Activated T-cell treated with anti-CD3 and anti-CD28 coated beads, Interleukin-2, amount 50 U/mL, for 1 hour (primary cell): ENCODE results near the gene NT5M.
A peak's percentile ranks its signal among the peaks of the same experiment; 100 is the strongest.

Source experiments
- DNase-seq: peaks from one replicate; pipeline ENCODE4 v3.0.0-alpha.2; 2020

The NT5M gene

DNA sequence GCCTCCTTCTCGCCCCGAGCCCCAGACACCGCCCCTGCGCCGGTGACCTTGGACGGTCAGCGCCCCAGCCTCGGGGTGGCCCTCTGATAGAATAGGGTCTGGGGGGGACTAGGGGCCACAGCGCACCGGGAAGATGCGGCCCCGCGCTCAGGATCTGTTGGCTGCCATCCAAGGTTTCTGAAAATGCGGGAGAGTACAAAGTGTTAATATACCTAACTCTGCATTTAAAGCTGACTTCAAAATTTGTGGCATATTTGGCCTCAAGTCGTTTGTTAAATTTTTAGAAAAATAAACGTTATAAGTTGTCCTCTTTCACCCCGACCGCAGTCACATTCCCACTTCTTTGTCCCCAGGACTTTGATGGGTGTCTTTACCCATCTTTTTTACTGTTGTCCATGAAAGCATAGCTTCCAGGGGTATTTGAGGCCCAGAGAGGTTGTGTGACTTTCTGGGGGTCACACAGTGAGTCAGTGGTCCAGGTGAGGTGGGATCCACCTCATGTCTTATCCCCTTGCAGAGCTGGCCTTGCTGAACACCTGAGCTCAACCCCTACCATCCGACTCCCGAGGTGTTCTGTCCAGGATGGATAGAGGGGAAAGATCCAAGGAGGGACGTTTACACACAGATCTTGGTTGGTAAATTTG is 796 bp downstream of the NT5M start:
- DNase-seq: no peak

DNA sequence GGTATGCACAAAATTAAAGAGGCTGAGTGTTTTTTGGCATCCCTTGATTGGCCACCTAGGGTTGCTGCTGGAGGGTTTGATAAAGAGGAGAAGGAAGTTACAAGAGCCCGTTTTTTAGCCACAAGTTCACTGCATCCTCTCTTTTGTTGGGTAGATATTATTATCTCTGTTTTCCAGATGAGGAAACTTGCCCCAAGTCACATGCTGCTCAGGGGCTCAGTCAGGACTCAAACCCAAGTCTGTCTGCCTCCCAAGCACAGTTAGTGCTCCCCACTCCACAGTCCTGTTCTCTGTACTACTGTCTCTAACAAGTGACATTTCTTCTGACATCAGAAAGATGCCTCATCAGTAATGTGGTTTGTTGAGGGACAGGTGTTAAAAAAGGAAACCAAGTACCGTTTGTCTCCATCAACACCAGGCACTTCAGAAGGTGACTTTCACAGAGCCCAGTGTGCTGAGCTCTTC is 1.4 kb downstream of the NT5M start:
- DNase-seq: peak; percentile 25

DNA sequence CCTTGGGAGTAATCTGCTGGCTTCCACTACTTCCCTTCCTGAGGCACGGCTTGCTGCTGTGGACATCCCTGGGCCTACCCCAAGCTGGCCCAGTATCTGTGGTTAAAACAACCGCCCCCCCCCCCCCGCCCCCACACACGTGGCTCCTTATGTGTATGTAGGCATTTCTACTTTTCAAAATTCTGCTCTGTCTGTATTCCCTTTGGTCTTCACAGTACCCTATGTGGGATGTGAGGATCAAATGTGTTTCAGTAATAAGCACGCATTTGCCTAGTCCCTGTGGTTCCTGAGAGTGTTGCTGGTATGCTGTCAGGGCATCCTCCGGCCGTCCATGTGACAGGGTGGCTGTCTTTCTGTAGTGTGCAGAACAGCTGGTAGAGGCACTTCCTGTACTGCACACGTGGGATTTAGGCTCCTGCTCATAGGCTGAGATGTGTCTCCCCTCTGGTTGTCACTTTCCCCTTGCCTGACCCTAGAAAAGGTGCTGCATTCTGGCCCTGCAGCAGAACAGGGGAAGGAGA is 2.2 kb downstream of the NT5M start:
- peak; percentile 40 for DNase-seq

DNA sequence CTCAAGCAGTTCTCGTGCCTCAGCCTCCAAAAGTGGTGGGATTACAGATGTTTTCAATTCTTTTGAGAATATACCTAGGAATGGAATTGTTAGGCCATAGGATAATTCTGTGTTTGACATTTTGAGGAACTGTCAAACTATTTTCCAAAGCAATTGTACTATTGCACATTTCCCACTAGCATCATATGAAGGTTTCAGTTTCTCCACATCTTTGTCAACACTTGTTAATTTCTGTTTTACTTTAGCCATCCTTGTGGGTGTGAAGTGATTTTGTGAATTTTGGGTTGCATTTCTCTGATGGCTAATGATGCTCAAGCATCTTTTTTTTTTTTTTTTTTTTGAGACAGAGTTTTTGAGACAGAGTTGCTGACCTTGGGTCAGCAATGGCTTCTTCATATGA is 6.2 kb downstream of the NT5M start:
- DNase-seq: no peak

DNA sequence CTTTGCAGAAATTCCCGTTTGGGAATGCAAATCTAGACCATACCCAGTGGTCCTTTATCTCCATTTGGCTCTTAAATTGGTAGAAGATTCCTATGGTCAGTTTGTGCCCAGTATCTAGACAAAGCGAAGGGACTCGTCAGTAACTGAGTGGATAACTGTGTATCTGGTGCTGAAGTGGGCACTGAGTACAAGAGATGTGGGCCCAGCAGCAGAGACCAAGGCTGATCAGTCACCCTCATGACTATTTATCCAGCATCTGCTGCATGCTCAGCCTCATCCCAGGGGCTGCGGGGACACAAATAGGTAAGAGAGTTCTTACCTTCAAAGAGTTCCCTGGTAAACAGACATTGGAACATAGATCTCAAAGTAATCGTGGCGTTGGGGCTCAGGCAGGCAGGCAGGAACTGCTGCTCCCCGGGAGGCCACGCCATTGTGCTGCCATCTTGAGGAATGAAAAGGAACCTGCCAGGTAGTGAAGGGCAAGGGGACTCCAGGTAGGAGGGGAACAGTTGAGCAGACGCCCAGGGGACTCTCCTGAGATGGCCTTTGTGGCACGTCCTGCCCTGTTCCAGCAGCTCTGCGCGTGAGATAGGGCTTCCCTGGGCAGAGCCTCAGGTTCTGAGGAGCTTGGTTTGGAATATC is 10.3 kb downstream of the NT5M start:
- DNase-seq: peak; percentile 73

DNA sequence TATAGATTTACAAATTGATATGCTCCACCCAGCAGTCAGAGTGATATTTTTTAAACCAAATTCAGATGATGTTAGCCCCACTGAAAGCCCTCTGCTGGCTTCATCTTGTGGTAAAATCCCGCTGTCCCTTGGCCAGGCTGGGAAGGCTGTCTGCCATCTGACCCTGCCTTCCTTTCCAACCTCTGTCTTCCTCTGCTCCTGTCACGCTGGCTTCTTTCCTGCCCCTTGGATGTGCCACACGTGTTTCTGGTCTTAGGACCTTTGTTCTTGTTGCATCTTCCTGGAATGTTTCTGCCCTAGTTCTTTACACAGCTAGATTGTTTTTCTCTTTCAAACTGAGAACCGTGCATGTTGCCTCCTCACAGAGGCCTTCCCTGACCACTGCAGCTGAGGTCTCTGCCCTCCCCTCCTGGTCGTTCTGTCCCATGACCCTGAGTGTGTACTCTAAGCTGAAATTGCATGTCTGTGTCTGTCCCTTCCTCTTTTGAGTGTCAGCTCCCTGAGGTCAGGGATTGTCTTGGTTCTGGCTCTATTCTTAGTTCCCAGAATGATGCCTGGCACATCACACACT is 11.4 kb downstream of the NT5M start:
- DNase-seq: no peak

DNA sequence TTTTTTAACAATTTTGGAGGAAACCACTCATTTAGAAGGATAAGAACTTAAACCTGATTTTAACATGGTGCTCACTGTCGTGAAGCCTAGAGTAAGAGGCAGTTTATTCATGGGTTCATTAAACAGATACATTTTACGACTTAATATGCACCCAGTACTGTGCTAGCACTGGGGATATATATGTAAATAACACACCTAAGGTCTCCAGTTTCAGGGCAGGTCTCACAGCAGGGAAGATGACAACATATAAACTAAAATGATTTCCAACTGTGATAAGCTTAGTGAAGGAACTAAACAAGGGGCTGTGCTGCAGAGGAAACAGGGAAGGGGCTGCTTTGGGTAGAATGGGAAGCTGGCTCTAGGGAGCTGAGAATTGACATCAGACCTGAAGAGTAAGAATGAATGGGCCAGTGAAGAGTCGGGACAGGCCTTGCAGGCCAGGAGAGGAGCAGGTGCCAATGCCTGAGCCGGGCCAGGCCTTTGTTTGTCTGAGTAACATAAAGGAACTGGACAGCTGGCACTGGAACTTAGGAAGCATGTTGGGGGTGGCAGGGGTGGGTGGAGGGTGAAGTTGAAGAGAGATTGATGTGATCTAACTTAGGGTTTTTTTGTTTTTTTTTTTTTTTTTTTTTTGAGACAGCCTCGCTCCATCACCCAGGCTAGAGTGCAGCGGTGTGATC is 12.1 kb downstream of the NT5M start:
- no peak for DNase-seq

DNA sequence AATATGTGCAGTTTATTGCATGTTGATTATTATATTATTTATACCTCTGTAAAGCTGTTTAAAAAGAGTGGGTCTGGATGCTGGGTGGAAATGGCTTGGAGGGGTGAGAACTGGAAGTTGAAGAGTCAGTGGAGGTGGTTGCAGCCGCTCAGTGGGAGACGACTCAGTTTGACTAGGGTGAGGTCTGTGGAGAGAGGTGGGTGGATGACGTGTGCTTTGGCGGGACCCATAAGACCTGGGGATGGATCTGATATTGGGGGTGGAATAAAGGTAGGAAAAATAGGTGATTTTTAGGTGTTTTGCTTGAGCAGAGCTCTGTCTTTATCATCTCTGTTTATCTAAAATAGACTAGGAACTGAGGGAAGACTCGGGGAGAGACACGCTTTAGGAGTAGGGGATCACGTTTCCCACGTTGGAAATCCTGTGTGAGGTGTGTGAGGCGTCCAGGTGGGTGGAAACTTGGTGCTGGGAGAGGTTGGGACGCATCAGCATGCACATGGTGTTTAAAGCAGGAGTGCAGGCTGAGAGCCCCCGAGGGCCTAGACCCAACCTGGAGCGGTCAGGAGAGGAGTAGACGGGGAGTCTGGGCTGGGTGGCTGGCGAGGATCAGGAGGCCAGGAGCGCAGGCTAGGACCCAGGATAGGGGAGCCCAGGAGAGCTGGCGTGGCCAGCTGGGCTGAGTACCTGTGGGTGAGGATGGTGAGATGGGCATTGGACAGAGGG is 17.2 kb downstream of the NT5M start:
- no peak for DNase-seq

DNA sequence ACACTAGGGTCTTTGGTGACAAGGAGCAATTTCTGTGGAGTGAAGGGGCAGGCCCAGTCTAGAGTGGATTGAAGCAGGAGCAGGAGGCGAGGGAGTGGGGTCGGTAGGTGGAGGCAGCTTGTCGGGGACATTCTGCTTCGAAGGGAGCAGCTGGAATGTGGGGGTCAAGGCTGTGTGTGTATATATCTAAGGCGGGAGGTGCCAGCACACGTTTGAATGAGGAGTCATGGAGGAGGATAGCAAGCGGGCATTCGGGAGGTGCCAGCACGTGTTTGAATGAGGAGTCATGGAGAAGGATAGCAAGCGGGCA is 17.7 kb downstream of the NT5M start:
- no peak for DNase-seq

DNA sequence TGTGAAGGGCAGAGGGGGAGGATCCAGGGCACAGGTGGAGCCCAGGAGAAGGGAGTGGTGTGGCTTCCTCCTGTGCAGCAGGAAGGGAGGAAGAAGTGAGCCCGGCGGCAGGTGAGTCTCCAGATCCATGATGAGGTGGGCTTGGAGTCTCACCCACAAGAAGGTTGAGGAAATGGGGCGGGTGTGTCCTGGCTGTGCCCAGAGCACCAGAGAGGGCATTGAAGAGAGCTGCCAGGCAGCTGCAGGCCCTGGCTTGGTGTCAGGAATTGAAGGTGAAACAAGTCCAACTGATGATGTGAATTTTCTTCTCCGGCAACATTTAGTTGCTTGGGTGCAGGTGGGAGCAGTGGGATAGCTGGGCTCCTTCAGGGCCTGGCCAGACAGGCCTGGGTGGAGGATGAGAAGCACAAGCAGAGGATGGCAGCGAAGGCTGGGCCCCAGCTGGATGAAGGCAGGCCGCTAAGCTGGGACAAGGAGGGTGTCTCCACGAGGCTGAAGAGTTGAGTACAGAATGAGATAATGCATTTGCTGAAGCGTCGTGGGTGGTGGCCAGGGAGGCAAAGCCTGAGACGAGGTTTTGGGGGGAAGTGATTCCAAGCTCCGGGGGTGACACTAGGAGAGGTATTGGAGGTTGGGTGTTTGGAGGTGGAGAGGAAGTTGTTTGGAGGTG is 18.3 kb downstream of the NT5M start:
- no peak for DNase-seq

DNA sequence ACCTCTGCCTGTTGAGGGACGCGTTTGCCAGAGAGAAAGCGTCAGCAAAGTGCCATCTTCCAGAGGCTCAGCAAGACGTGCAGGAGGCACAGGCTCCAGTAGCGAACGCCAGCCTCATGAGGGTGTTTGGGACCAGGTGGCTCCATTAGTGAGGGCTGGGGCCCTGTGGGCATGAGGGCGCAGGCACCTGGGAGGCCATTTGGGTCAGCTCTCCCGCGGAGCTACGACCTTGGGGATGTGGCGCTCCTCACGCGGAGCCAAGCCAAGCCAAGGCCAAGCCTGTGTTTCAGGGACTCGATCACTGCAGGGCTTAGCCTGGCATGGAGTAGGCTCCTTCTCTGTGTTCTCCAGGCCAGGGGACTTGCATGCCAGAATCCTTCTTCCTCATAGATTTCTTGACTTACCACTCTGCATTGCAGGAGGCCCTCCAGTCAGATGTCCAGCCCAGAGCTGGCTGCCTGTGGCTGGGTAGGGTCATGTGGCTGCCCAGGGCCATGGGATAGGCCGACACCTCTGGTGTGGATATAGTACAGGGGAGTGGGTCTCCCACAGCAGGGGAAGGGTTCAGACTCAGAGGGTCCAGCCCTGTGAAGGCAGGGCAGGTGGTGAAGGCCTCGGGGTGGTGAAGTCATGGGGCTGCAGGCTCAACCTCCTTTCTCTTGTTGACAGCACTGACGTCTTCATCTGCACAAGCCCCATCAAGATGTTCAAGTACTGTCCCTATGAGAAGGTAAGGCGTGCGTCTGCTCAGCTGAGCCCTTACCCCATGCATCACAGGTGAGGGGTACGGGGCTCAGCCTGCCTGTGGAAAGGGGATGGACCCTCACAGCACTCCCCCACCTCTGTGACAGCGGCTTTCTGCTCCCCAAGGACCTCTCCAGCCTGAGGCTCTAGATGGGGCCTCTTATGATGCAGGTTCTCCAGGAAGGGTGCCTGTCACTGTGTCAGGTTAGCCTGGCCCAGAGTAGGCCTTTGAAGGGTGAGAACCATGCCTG is 19.6 kb downstream of the NT5M start:
- DNase-seq: no peak

DNA sequence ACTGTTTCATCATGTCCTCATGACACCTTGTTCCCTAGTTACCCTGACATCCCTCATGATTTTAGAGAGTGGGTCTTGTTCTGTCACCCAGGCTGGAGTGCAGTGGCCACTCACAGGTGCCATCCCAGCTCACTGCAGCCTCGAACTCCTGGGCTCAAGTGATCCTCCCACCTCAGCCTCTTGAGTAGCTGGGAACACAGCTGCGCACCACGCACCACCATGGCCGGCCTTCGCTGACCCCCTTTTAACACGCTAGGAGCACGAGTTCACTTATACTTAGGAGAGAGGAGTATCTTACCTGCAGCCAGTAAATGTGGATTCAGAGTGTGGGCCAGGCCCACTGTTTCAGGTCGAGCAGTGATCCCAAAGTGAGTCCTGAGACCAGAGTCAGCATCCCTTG is 21.4 kb downstream of the NT5M start:
- DNase-seq: no peak

DNA sequence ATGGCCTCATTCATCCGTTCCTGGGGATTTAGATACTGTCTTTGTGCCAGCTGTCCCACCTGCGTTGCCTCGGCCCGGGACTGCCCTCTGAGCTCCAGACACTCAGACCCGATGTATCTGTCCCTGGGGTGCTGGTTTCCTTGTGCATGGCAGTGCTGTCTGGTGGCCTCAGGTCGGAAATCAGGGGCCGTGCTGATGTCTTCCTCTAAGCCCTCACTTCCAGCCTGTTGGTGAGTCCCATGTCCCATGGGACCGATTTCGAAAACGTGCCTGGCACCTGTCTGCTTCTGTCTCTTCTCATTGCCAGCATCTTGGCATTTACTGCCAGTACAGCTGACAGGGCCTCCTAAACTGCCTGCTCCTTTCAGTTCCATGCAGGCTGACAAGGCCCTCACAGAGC is 22.1 kb downstream of the NT5M start:
- DNase-seq: no peak

DNA sequence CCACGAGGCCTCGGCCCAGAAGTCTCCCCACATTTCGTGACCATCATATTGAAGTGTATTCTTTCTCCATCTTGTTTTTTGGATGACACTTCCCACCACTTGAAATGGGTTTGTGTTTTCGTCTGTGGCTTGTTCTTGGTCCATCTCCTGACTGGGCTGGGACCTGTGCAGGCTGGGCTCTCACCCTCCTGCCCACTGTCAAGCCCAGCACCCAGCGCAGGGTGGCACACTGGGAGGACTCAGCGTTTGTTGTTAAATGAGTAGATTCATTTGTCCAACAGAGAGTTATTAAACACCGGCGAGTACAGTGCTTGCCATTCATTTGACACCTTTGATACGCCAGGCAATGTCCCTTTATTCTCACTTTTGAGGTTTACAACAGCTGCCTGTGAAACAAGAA is 22.6 kb downstream of the NT5M start:
- DNase-seq: no peak

DNA sequence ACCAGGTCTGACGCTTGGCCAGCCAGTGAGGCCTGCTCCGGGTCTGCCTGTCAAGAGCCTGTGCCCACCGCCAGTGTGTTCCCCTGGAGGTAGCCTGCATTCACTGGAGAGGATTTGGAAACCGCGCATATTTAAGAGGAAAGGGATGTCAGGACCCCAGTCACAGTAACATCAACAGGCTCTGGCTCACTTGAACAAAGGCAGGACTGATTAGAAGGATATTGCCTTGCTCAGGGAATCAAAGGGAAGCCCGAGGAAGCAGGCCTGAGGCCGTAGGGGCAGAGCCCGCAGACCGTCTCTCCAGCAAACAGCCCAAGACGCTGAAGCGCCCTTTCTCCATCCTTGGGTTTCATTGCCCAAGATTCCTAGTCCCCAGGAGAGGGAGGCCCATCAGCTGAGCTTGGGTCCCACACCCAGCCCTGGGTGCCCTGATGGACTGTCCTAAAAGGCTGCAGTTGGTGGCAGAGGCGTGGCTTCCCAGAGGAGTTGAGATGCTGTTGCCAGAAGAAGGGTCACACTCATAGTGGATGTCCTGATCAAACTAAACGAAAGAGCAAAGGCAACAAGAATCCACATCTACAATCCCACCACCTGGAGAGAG is 23.2 kb downstream of the NT5M start:
- DNase-seq: no peak

DNA sequence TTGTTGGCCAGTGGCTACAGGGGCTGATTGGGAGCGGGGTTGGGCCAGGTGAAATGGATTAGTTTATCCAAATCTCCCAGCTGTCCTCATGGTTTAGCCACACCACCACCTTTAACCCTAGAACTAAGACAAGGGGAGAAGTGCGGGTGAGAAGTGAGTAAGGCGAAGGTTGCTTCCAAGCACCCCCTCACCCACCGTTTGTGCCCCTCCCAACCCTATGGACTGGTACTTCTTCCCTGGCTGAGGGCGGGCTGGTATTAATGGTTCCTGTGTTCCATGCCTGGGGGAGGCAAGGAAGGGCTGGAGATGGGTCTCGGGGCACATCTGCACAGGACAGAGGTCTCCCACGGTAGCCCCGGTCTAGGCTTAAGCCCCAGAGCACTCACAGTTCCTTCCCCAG is 25.1 kb downstream of the NT5M start:
- no peak for DNase-seq

DNA sequence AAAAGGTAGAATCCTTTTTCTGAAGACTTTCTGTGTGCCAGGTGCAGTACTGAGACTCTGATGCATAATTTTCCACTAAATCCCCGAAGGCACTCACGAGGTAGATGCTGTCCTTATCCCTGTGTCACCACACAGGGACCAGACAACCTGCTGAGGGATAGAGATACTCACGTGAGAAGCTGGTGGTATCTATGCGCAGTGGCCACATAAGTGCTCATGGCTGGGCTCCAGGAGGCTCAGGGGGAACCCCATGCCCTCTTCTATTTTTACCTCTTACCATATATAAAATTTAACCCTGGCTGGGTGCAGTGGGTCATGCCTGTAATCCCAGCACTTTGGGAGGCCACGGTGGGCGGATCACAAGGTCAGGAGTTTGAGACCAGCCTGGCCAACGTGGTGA is 38.3 kb downstream of the NT5M start:
- no peak for DNase-seq

DNA sequence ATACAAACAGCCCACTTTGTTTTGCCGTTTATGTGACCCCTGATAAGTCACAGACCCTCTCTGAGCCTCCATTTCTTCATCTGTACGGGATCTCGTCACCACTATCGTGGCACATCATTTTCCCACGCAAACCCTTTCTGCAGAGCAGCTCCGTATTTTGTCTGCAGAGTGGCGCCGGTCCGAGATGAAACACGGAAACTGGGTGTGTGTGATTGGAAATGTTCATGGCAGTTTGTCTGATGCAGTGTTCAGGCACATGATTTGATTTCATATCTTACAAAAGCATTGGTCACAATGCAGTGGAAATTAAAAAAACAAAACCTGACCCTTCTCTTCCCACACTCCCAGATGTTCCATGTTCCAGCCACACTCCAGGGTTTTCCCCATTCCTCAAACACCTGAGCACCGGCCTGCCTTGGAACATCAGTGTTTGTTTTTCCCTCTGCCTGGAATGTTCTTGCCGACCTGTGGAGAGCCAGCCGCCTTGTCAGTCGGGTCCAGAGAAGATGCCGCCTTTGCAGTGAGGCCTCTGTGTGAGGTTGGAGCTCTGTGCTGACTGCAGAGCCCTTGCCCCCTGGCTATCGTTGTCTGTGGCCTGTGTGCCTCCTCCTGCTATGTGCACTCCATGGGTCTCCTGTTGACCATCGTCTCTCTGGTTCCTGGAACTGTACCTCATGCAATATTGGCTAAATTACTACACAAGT is 39.2 kb downstream of the NT5M start:
- DNase-seq: no peak

DNA sequence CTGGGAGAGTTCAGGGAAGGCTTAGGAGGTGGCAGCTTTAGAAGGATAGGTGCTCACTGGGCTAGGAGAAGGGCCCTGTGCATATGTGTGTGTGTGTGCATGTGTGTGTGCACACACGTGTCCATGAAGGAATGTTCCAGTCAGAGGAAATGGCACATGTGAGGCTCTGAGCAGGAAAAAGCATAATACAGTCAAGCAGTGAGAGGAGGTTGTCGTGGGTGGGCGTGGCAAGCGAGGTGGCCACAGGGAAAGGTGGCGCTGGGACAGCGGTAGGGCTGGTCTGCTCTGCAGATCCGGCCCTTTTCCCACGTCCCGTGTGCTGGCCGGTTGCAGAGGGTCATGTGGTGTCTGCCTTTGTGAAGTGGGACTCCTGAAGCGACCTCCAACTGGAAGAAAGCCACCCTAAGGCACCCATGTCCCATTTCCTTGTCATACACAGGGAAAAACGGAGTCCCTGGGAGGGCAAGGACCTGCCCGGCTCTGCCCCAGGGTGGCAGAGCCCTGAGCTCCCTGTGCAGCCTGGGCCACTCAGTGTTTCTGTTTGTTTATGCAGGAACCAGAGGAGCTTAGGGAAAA is 40.1 kb downstream of the NT5M start:
- DNase-seq: no peak

DNA sequence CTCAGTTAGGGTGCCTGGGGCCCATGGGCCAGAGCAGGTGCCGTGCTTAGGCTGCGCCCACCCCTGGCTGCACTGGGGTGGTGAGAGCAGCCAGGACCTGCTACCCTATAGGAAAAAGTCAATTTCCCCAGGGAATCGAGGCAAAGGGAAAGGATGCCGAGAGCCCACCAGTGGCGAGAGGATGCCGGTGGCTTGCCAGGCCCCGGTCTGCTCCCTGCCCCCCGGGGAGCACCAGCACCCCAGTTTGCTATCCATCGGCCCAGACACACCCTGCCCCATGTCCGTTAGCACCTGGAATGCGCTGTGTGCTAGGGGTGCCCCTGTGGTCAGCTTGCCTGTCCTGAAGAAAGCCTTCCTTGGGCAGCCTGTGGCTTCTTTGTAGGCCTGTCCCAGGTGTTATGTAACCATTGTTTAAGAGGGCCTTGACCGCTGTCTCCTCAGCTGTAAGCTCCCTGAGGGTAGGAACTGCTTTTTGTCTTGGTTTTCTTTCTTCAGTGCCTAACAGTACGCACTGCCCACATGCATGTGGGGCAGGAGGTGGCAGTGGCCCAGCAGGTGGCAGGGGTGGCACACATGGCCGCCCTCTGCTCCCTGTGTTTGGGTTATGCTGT is 40.8 kb downstream of the NT5M start:
- no peak for DNase-seq
